ENCODE measurements around the gene LEP. TPM values are rescaled to one million over a fixed set of nuclear protein-coding genes. Genes with fewer than 3 reads are reported as not detected.

Gene LEP
- total and polyA plus RNA-seq, 12 donors, result under 0.01 to 0.98 (median 0.34) TPM; not detected in 3

GRCh38 chr7:128266529-128266882 lies 25.4 kb downstream of the LEP start:
- TF ChIP-seq POLR2A (IDR thresholded peaks at IDR 0.05) (no peak), CTCF (IDR thresholded peaks at IDR 0.05) (no peak)
- H3K4me3 ChIP-seq, result no peak overlapping the region
- no peak overlapping the region for H3K27ac ChIP-seq
- peaks cover 0 to 14% of the 10 kb centered on the region in 2 donors for H3K4me1 ChIP-seq (replicated peaks in 1 of 2)
- no peaks in the 10 kb centered on the region for H3K36me3 ChIP-seq (replicated peaks in 1 of 2)
- DNase-seq, result no peak
- H3K27me3 ChIP-seq, result peaks cover 24% of the 10 kb centered on the region
- H3K9me3 ChIP-seq (replicated peaks in 1 of 3), result no peaks in the 10 kb centered on the region
- 60 to 73% (median 67%) methylated on average over 1 of the region's 1 CpG for WGBS, 4 donors
- intact Hi-C loops (cut with DNase I), result no loop called here

- 30 to 33% (median 31%) methylated on average over 14 to 16 of the region's 16 CpGs for WGBS, 4 donors
These were observed 26.0 kb downstream of the LEP start for GRCh38 chr7:128266883-128267594.

DNA sequence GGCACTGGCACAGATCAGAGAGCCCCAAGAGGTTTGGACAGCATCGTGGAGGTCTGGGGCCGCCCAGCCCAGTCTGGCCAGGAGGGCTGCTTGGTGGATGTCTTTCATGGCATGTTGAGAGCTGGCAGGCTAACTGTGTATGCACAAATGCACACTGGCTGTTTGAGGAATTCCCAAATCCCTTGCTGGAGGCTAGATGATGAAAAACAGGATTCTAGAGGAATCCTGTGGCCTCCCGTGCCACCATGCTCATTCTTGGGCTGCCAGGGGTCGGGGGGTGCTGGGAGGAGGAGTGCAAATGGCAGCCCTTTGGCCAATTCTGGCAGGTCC lies 26.5 kb downstream of the LEP start:
- Histone ChIP-seq H3K27me3 (peaks cover 28% of the 10 kb centered on the region), H3K36me3 (replicated peaks in 1 of 2) (no peaks in the 10 kb centered on the region), H3K9me3 (replicated peaks in 1 of 3) (no peaks in the 10 kb centered on the region), H3K4me1 (replicated peaks in 1 of 2) (peaks cover 0 to 18% of the 10 kb centered on the region in 2 donors), H3K4me3 (no peak overlapping the region), H3K27ac (peak overlapping the region in 2 of 5 donors; percentile 40 to 42)
- intact Hi-C loops (cut with DNase I), result no loop called here
- WGBS, 4 donors, result 63 to 82% (median 72%) methylated on average over 4 of the region's 4 CpGs
- no peak for DNase-seq
- TF ChIP-seq CTCF (IDR thresholded peaks at IDR 0.05) (no peak), POLR2A (IDR thresholded peaks at IDR 0.05) (no peak)

More at GRCh38 chr7:128266883-128267594, 26.0 kb downstream of the LEP start:
- H3K9me3 ChIP-seq (replicated peaks in 1 of 3), result no peaks in the 10 kb centered on the region
- peak; percentile 37 to 92 (median 50) for DNase-seq
- TF ChIP-seq POLR2A (IDR thresholded peaks at IDR 0.05), result no peak
- TF ChIP-seq CTCF (IDR thresholded peaks at IDR 0.05), result no peak
- intact Hi-C loops (cut with DNase I), result no loop called here
- H3K4me3 ChIP-seq, result no peak overlapping the region
- H3K36me3 ChIP-seq (replicated peaks in 1 of 2), result no peaks in the 10 kb centered on the region
- peaks cover 0 to 18% of the 10 kb centered on the region in 2 donors for H3K4me1 ChIP-seq (replicated peaks in 1 of 2)
- peak overlapping the region in 2 of 5 donors; percentile 40 to 42 for H3K27ac ChIP-seq
- peaks cover 28% of the 10 kb centered on the region for H3K27me3 ChIP-seq

DNA sequence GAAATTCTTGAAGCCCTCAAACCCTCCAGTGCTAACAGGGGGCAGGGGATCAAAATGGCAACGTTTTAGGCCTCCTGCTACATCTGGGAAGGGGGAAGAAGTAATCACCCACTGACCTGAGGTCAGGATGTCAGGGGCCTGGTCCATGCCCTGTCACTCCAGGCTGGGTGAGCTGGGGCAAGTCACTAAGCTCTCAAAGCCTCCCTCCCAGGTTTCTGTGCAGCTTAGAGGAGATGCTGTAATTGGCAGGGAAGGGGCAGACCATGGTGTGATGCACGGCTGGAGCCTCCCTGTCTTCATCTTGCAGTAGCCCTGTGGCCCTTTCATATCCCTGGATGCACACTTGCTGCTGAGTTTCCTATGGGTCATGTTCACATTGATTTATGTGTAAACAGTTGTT lies 27.2 kb downstream of the LEP start:
- no peak for TF ChIP-seq POLR2A (IDR thresholded peaks at IDR 0.05)
- no peak for TF ChIP-seq CTCF (IDR thresholded peaks at IDR 0.05)
- Histone ChIP-seq H3K27me3 (peaks cover 28% of the 10 kb centered on the region), H3K27ac (no peak overlapping the region), H3K4me1 (replicated peaks in 1 of 2) (peaks cover 0 to 18% of the 10 kb centered on the region in 2 donors), H3K36me3 (replicated peaks in 1 of 2) (no peaks in the 10 kb centered on the region), H3K4me3 (no peak overlapping the region), H3K9me3 (replicated peaks in 1 of 3) (no peaks in the 10 kb centered on the region)
- WGBS, 4 donors, result 25 to 52% (median 46%) methylated on average over 2 of the region's 2 CpGs
- intact Hi-C loops (cut with DNase I), result no loop called here
- no peak for DNase-seq

Data from adrenal gland (tissue), 12 donors.